OCI-LY1 (cell line): Measurements from ENCODE around the gene UBB.

Experiments
- H2AFZ ChIP-seq: fragments of 200-600 bp; sonication (generic), shearing (Covaris generic); 2 replicates; pipeline ENCODE4 v1.6.0; 2014; ENCODE audit warnings: antibody characterized with exemption, mild to moderate bottlenecking, low read length
- H3F3A ChIP-seq: fragments of 200-600 bp; sonication (generic), shearing (Covaris generic); 2 replicates; pipeline ENCODE4 v1.6.0; 2014; ENCODE audit warnings: mild to moderate bottlenecking, antibody characterized with exemption, low read length, moderate library complexity; ENCODE audit not compliant: insufficient read depth
- H3K27ac ChIP-seq: fragments of 200-600 bp; sonication (generic); 2 replicates; pipeline ENCODE4 v1.5.1; 2014; ENCODE audit warnings: low read length, mixed run types, mild to moderate bottlenecking, low read depth; ENCODE audit not compliant: poor library complexity, severe bottlenecking
- H3K27me3 ChIP-seq: fragments of 200-600 bp; sonication (generic); 2 replicates; pipeline ENCODE4 v1.6.0; 2014; ENCODE audit warnings: antibody characterized with exemption, mild to moderate bottlenecking, low read length, moderate library complexity; ENCODE audit not compliant: insufficient read depth
- H3K36me3 ChIP-seq: fragments of 200-600 bp; sonication (generic); 2 replicates; pipeline ENCODE4 v1.6.1; 2014; ENCODE audit warnings: mild to moderate bottlenecking, antibody characterized with exemption, low read length, moderate library complexity, mixed read lengths; ENCODE audit not compliant: insufficient read depth
- H3K4me1 ChIP-seq: fragments of 200-600 bp; sonication (generic); 2 replicates; pipeline ENCODE4 v1.5.1; 2014; ENCODE audit warnings: mild to moderate bottlenecking, low read length, moderate library complexity; ENCODE audit not compliant: insufficient read depth, severe bottlenecking
- H3K4me2 ChIP-seq: fragments of 200-600 bp; sonication (generic), shearing (Covaris generic); 2 replicates; pipeline ENCODE4 v1.6.1; 2014; ENCODE audit warnings: low read length
- H3K4me3 ChIP-seq: fragments of 200-600 bp; sonication (generic); 2 replicates; pipeline ENCODE4 v1.5.1; 2014; ENCODE audit warnings: low read length, low read depth, mild to moderate bottlenecking, mixed read lengths; ENCODE audit not compliant: poor library complexity, severe bottlenecking
- H3K79me2 ChIP-seq: fragments of 200-600 bp; shearing (Covaris generic); 2 replicates; pipeline ENCODE4 v1.6.1; 2016; ENCODE audit warnings: mixed run types, low read length, mixed read lengths; ENCODE audit not compliant: insufficient read depth
- H3K9ac ChIP-seq: fragments of 200-600 bp; sonication (generic), shearing (Covaris generic); 2 replicates; pipeline ENCODE4 v1.6.1; 2014; ENCODE audit warnings: mild to moderate bottlenecking, low read length, mixed read lengths
- H3K9me2 ChIP-seq: fragments of 200-600 bp; sonication (generic), shearing (Covaris generic); 2 replicates; pipeline ENCODE4 v1.6.1; 2014; ENCODE audit warnings: low read depth, mild to moderate bottlenecking, low read length, mixed read lengths
- H3K9me3 ChIP-seq: fragments of 200-600 bp; shearing (Covaris generic); 2 replicates; pipeline ENCODE4 v1.6.1; 2014; ENCODE audit warnings: low read length, mixed read lengths
- H4K20me1 ChIP-seq: fragments of 200-600 bp; sonication (generic), shearing (Covaris generic); 2 replicates; pipeline ENCODE4 v1.6.0; 2016; ENCODE audit warnings: mild to moderate bottlenecking, low read length; ENCODE audit not compliant: insufficient read depth
- CTCF ChIP-seq: fragments of 200-600 bp; sonication (generic), shearing (Covaris generic); IDR thresholded peaks from 2 replicates; pipeline ENCODE4 v1.5.1; 2017; ENCODE audit warnings: mild to moderate bottlenecking, antibody characterized with exemption, low read length, moderate library complexity, mixed read lengths
- EZH2 ChIP-seq: fragments of 200-600 bp; sonication (generic), shearing (Covaris generic); IDR thresholded peaks from 2 replicates; pipeline ENCODE4 v1.8.0; 2017; ENCODE audit warnings: borderline replicate concordance, mixed run types, mild to moderate bottlenecking, antibody characterized with exemption, low read length, moderate library complexity, mixed read lengths

Gene UBB

DNA sequence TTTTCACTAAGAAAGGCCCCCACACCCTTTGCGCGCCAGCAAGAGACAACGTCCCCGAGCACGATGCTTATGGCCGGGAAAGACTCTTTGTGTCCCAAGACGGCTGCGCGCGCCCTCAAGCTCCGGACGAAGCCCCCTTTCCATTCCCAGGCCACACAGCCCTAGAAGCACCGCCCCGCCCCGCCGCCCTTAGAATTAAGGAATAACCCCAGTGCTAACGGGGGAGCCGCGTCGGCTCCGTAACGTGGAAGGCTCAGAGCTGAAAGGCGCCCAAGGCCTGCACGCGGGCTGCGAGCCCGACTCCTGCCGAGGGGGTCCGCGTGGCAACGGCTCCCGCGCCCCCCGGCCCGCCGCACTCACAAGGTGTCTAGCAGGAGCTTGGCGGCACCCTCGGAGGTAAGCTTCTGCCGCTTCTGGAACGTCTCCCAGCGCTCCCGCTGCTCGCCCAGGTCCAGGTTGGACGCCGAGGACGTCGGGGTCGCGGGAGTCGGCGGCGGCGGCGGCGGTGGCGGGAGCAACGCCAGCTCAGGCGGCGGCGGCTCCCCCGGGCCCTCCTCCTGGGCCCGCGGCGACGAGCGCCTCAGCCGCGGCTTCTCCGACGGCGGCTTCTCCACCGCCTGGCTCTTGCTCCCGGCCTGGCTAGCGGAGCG is 28.1 kb upstream of the UBB start:
- peak overlapping the region; percentile 91 for H3K27ac ChIP-seq
- no peak for TF ChIP-seq EZH2
- TF ChIP-seq CTCF, result no peak
- no peak overlapping the region for H2AFZ ChIP-seq

DNA sequence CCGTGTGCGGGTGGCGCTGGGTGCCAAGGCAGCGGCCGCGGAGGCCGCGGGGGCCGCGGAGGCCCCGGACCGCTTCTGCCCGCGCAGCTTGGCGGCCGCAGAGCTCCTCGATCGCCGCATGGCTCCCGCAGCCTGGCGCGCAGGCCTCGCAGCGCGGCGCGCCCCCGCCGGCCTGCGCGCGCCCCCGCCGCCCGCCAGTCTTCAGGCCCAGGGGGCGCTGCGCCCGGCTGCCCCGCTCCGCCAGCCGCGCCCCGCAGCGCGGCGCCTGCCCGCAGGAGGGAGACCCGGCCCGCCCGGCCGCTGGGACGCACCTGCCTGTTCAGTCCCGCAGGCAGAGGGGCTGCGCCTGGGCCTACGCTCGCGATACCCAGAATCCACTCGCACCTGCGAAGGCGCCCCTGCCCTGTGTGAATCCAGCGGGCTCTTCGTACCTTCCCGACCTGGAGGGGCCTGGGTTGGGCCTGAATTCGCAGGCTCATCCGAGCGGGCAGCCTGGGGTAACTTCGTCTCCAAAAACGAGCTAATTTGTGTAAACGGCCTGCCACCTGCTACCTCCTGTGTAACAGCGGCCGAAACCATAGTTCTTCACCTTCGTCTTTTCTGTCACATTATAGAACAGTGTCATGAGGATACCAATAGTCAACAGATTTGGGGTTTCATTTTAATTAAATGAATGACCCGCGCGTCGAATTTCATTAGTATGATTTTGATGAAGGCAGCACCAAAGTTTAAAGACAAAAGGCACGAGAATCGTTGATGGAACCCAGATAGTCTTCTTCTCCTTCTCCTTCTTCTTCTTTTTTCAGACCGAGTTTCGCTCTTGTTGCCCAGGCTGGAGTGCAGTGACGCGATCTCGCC is 27.3 kb upstream of the UBB start, which contains the start of gene CENPV:
Gene CENPV (minus strand): TSS at position 153 of the 858 bp plus-strand sequence. CDS start 33 bp downstream, at position 120.
- peak within 1 kb of the TSS; percentile 91 for H3K27ac ChIP-seq
- H3K9me3 ChIP-seq, result no peaks in the 10 kb centered on the region
- H3K79me2 ChIP-seq, result peaks cover 32% of the 10 kb centered on the region
- no peaks in the 10 kb centered on the region for H4K20me1 ChIP-seq
- no peaks in the 10 kb centered on the region for H3K9me2 ChIP-seq
- peaks cover 15% of the 10 kb centered on the region for H3K36me3 ChIP-seq
- H3K4me1 ChIP-seq, result peaks cover 41% of the 10 kb centered on the region
- no peaks in the 10 kb centered on the region for H3K27me3 ChIP-seq
- H3K4me2 ChIP-seq, result peak within 1 kb of the TSS; percentile 87
- H3K4me3 ChIP-seq, result peak within 1 kb of the TSS; percentile 75
- H2AFZ ChIP-seq, result peak within 1 kb of the TSS; percentile 93; the same call in 1 of the 2 replicates
- TF ChIP-seq CTCF (no peak), EZH2 (no peak)
- H3F3A ChIP-seq, result 0 out of 2 replicates have a peak, but pooled peaks cover 8% of the 10 kb centered on the region
- H3K9ac ChIP-seq, result peak within 1 kb of the TSS; percentile 95

More for the DNA sequence above, 28.1 kb upstream of the UBB start:
- peaks cover 42% of the 10 kb centered on the region for H3K4me1 ChIP-seq
- H3K4me2 ChIP-seq, result peak overlapping the region; percentile 87
- H3K9ac ChIP-seq, result peak overlapping the region; percentile 95
- H3K79me2 ChIP-seq, result peaks cover 32% of the 10 kb centered on the region
- H3K9me3 ChIP-seq, result no peaks in the 10 kb centered on the region
- H3K4me3 ChIP-seq, result peak overlapping the region; percentile 75
- no peaks in the 10 kb centered on the region for H3K9me2 ChIP-seq
- 0 out of 2 replicates have a peak, but pooled peaks cover 8% of the 10 kb centered on the region for H3F3A ChIP-seq
- H3K27me3 ChIP-seq, result no peaks in the 10 kb centered on the region
- H3K36me3 ChIP-seq, result peaks cover 23% of the 10 kb centered on the region
- H4K20me1 ChIP-seq, result no peaks in the 10 kb centered on the region

DNA sequence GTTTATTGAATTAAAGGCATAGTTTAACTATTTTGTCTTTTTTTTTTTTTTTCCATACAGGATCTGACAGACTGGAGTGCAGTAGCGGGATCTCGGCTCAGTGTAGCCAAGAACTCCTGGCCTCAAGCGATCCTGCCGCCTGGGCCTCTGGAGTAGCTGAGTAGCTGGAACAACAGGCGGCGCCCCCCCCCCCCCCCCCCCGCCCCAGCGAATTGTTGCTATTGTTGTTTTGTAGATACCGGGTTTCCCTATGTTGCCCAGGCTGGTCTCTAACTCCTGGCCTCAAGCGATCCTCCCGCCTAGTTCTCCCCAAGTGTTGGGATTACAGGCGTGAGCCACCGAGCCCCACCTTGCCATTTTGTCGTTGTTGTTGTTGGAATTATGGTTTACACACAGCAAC is 26.3 kb upstream of the UBB start:
- H3F3A ChIP-seq, result 0 out of 2 replicates have a peak, but pooled peaks cover 8% of the 10 kb centered on the region
- H2AFZ ChIP-seq, result no peak overlapping the region
- TF ChIP-seq EZH2, result no peak
- TF ChIP-seq CTCF, result no peak
- peaks cover 26% of the 10 kb centered on the region for H3K79me2 ChIP-seq
- peaks cover 30% of the 10 kb centered on the region for H3K4me1 ChIP-seq
- H4K20me1 ChIP-seq, result no peaks in the 10 kb centered on the region
- H3K9ac ChIP-seq, result no peak overlapping the region
- no peak overlapping the region for H3K4me2 ChIP-seq
- H3K4me3 ChIP-seq, result no peak overlapping the region
- H3K27ac ChIP-seq, result no peak overlapping the region
- H3K36me3 ChIP-seq, result peaks cover 7% of the 10 kb centered on the region; the same call in 1 of the 2 replicates
- no peaks in the 10 kb centered on the region for H3K9me3 ChIP-seq
- H3K9me2 ChIP-seq, result no peaks in the 10 kb centered on the region
- H3K27me3 ChIP-seq, result no peaks in the 10 kb centered on the region
